ENCODE measurements around the gene ZMYND19.
A peak's percentile ranks its signal among the peaks of the same experiment; 100 is the strongest.

The ZMYND19 gene

GRCh38 chr9:137639303-137640051 lies 49.2 kb upstream of the ZMYND19 start:
- H3K4me1 ChIP-seq (ENCODE audit: control insufficient read depth, insufficient read depth, low read length): no peaks in the 10 kb centered on the region
- no peak overlapping the region for H3K4me3 ChIP-seq (ENCODE audit: low read depth, low read length)
- no peak for TF ChIP-seq ZNF639 (tag by site-specific recombination; IDR thresholded peaks at IDR 0.05)
- no peak for TF ChIP-seq WT1 (tag by site-specific recombination; IDR thresholded peaks at IDR 0.05)
- TF ChIP-seq ZSCAN23 (tag by site-specific recombination; IDR thresholded peaks at IDR 0.05): no peak
- TF ChIP-seq ZNF391 (tag by site-specific recombination; IDR thresholded peaks at IDR 0.05; ENCODE audit: borderline replicate concordance, low read depth): no peak
- no peak for TF ChIP-seq ZNF266 (tag by site-specific recombination; IDR thresholded peaks at IDR 0.05; ENCODE audit: low read depth)
- TF ChIP-seq, protein P1, sequence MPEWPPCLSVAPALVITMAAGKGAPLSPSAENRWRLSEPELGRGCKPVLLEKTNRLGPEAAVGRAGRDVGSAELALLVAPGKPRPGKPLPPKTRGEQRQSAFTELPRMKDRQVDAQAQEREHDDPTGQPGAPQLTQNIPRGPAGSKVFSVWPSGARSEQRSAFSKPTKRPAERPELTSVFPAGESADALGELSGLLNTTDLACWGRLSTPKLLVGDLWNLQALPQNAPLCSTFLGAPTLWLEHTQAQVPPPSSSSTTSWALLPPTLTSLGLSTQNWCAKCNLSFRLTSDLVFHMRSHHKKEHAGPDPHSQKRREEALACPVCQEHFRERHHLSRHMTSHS (tag by site-specific recombination; IDR thresholded peaks at IDR 0.05): no peak
- TF ChIP-seq ZNF311 (tag by site-specific recombination; IDR thresholded peaks at IDR 0.05; ENCODE audit: borderline replicate concordance): no peak
- ChIA-PET POLR2A (no interaction called here), CTCF (interaction anchor here (0.7 to 1.4 kb wide), 5 partner anchors 18 to 593 kb away, joined by 3 to 7 read pairs (median 6); partner anchors contain the start of gene EHMT1)
- H3K27ac ChIP-seq (ENCODE audit: extremely low read depth, low read depth, low read length): no peak overlapping the region
- H3K9me3 ChIP-seq (ENCODE audit: control insufficient read depth, insufficient read depth, low read depth, low read length): no peaks in the 10 kb centered on the region
- peaks cover 0 to 15% of the 10 kb centered on the region in 2 experiments; a peak in 2 of 3 replicates for H3K36me3 ChIP-seq (ENCODE audit: control insufficient read depth in 2 of 2, insufficient read depth in 1 of 2, low read length in 2 of 2)

- ChIA-PET CTCF (interaction anchor here (0.7 to 1.8 kb wide), 2 partner anchors 34 to 50 kb away, joined by 3 to 7 read pairs; no protein-coding TSS in a partner anchor), POLR2A (no interaction called here)
- peaks cover 0 to 11% of the 10 kb centered on the region in 2 experiments; a peak in 2 of 3 replicates for H3K36me3 ChIP-seq (ENCODE audit: control insufficient read depth in 2 of 2, insufficient read depth in 1 of 2, low read length in 2 of 2)
- no peaks in the 10 kb centered on the region for H3K9me3 ChIP-seq (ENCODE audit: control insufficient read depth, insufficient read depth, low read depth, low read length)
- no peak for TF ChIP-seq ZNF561 (tag by site-specific recombination; IDR thresholded peaks at IDR 0.05; ENCODE audit: borderline replicate concordance)
- TF ChIP-seq ZNF548 (tag by site-specific recombination; IDR thresholded peaks at IDR 0.05): peak; percentile 58; the same call in 1 of the 2 replicates
- no peak for TF ChIP-seq FEZF1 (tag by site-specific recombination; IDR thresholded peaks at IDR 0.05)
- TF ChIP-seq ZNF791 (tag by site-specific recombination; IDR thresholded peaks at IDR 0.05): no peak
- TF ChIP-seq, protein P2, sequence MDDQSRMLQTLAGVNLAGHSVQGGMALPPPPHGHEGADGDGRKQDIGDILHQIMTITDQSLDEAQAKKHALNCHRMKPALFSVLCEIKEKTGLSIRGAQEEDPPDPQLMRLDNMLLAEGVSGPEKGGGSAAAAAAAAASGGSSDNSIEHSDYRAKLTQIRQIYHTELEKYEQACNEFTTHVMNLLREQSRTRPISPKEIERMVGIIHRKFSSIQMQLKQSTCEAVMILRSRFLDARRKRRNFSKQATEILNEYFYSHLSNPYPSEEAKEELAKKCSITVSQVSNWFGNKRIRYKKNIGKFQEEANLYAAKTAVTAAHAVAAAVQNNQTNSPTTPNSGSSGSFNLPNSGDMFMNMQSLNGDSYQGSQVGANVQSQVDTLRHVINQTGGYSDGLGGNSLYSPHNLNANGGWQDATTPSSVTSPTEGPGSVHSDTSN (CRISPR knock-in tag; IDR thresholded peaks at IDR 0.05): no peak
- no peak for TF ChIP-seq ZNF19 (tag by site-specific recombination; IDR thresholded peaks at IDR 0.05; ENCODE audit: low read depth)
- H3K27ac ChIP-seq (ENCODE audit: extremely low read depth, low read depth, low read length): no peak overlapping the region
- no peak overlapping the region for H3K4me3 ChIP-seq (ENCODE audit: low read depth, low read length)
- H3K4me1 ChIP-seq (ENCODE audit: control insufficient read depth, insufficient read depth, low read length): no peaks in the 10 kb centered on the region
These were observed 48.4 kb upstream of the ZMYND19 start for GRCh38 chr9:137638680-137639079.

- no peaks in the 10 kb centered on the region for H3K9me3 ChIP-seq (ENCODE audit: control insufficient read depth, insufficient read depth, low read depth, low read length)
- POLR2A ChIA-PET: no interaction called here
- H3K4me1 ChIP-seq (ENCODE audit: control insufficient read depth, insufficient read depth, low read length): peaks cover 11% of the 10 kb centered on the region
These were observed 43.7 kb upstream of the ZMYND19 start for GRCh38 chr9:137634016-137634415.

More at GRCh38 chr9:137634016-137634415, 43.7 kb upstream of the ZMYND19 start:
- Histone ChIP-seq H3K36me3 (ENCODE audit: control insufficient read depth in 2 of 2, insufficient read depth in 1 of 2, low read length in 2 of 2) (no peaks in the 10 kb centered on the region; a peak in 1 of 3 replicates), H3K27ac (ENCODE audit: extremely low read depth, low read depth, low read length) (no peak overlapping the region), H3K4me3 (ENCODE audit: low read depth, low read length) (no peak overlapping the region)
- TF ChIP-seq ZNF302 (tag by site-specific recombination; IDR thresholded peaks at IDR 0.05; ENCODE audit: low read depth): no peak
- CTCF ChIA-PET: no interaction called here

Data from HEK293 (cell line).